ENCODE data around the gene UCMA.

- TF ChIP-seq ZNF121 (CRISPR knock-in tag; IDR thresholded peaks at IDR 0.05) = no peak
- no peak for TF ChIP-seq PRRX2 (CRISPR knock-in tag; IDR thresholded peaks at IDR 0.05)
- TF ChIP-seq KAT7 (CRISPR knock-in tag; IDR thresholded peaks at IDR 0.05; ENCODE audit: borderline replicate concordance) = no peak
- no peak for TF ChIP-seq MAX (CRISPR knock-in tag; IDR thresholded peaks at IDR 0.05)
- TF ChIP-seq CTCF (IDR thresholded peaks at IDR 0.05) = no peak
- no peak for TF ChIP-seq ATF6 (CRISPR knock-in tag; IDR thresholded peaks at IDR 0.05)
- TF ChIP-seq NR2C2 (CRISPR knock-in tag; IDR thresholded peaks at IDR 0.05) = no peak
- TF ChIP-seq NR1H2 (CRISPR knock-in tag; IDR thresholded peaks at IDR 0.05) = no peak
Measured at GRCh38 chr10:13184730-13185514, 49.3 kb downstream of the UCMA start.
